ENCODE results near the gene YPEL2. TPM values are rescaled to one million over a fixed set of nuclear protein-coding genes. Genes with fewer than 3 reads are reported as not detected.

Gene YPEL2
- total RNA-seq, 4 donors from 2014 or later: 35.5 to 47.1 (median 40.6) TPM

GRCh38 chr17:59439262-59439661 lies 107.8 kb downstream of the YPEL2 start:
- Histone ChIP-seq H3K4me1 (peaks cover 10 to 51% (median 12%) of the 10 kb centered on the region in 3 donors), H3K9me3 (no peaks in the 10 kb centered on the region), H3K36me3 (no peaks in the 10 kb centered on the region), H3K4me3 (no peak overlapping the region), H3K27me3 (no peaks in the 10 kb centered on the region), H3K27ac (peak overlapping the region; percentile 55 to 83 (median 80))
- WGBS, 2 donors (ENCODE audit: low coverage in 1 of 2): 68 to 86% methylated on average over 1 to 3 of the region's 4 CpGs
- TF ChIP-seq POLR2AphosphoS5 (IDR thresholded peaks at IDR 0.05) (no peak), CTCF (IDR thresholded peaks at IDR 0.05) (no peak), EP300 (IDR thresholded peaks at IDR 0.05) (no peak), POLR2A (IDR thresholded peaks at IDR 0.05) (no peak)
- ATAC-seq: no peak

DNA sequence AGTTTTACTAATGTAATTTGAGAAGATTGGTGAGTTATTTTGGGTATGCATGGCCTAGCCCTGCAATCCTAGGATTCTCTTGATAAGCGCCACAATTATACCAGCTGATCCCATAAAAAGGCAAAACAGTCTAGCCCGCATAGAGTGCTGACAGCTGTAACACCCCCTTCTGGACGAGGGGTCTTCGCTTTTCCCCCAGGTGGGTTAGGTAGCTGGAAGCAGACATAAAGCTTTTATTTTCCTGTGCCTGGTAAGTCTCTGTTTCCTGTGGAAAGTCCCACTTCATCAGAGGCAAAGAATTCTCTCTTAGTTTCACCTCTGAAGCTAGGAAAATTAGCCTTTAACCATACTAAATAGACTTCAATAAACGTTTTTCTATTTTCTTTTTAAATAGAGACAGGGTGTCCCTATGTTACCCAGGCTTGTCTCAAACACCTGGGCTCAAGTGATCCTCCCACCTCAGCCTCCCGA lies 108.3 kb downstream of the YPEL2 start:
- ATAC-seq: no peak

DNA sequence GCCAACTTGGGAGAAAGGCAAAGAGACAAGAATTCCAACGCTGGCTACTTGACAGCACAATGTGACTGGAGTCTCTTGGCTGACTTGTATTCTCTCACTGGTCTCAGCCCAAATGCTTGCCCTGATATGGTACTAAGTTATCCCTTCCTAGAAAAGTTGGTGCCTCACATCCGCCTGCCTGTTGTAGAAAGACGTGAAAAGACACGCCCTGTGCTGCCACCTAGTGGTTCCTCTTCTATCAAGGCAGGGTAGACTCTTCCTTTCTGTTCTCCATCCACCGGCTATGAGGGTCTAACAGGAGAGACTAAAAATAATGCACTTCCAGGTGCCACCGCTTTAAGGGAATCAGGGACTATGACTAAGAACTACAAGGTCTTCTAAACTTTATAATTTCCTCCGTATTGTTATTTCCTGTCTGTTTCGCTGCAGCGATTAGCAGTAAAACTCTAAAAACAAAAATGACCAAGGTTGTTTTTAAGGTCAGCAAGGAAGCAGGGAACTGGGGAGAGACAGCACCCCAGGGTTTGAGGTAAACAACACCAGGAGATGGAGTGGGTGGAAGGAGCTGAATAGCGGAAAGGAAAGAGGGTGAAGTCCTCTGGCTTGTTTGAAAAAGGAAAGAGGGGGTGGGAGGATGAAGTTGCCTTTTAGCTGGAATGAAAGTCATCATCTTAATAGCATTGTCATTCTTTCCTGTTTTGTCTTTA lies 109.5 kb downstream of the YPEL2 start:
- no peaks in the 10 kb centered on the region for H3K9me3 ChIP-seq
- H3K4me1 ChIP-seq: peaks cover 10 to 37% (median 12%) of the 10 kb centered on the region in 3 donors
- WGBS, 2 donors (ENCODE audit: low coverage in 1 of 2): 0 to 9% methylated on average over 5 to 10 of the region's 10 CpGs
- peak; percentile 80 to 96 (median 89) for TF ChIP-seq CTCF (IDR thresholded peaks at IDR 0.05)
- no peak for TF ChIP-seq EP300 (IDR thresholded peaks at IDR 0.05)
- TF ChIP-seq POLR2A (IDR thresholded peaks at IDR 0.05): no peak
- TF ChIP-seq POLR2AphosphoS5 (IDR thresholded peaks at IDR 0.05): peak; percentile 64
- H3K4me3 ChIP-seq: no peak overlapping the region
- H3K27me3 ChIP-seq: no peaks in the 10 kb centered on the region
- peak overlapping the region; percentile 78 to 83 (median 82) for H3K27ac ChIP-seq
- peak; percentile 95 for ATAC-seq
- no peaks in the 10 kb centered on the region for H3K36me3 ChIP-seq

More for the DNA sequence above, 108.3 kb downstream of the YPEL2 start:
- no peak for TF ChIP-seq EP300 (IDR thresholded peaks at IDR 0.05)
- TF ChIP-seq CTCF (IDR thresholded peaks at IDR 0.05): no peak
- TF ChIP-seq POLR2A (IDR thresholded peaks at IDR 0.05): no peak
- no peak for TF ChIP-seq POLR2AphosphoS5 (IDR thresholded peaks at IDR 0.05)
- Histone ChIP-seq H3K4me1 (peaks cover 10 to 47% (median 12%) of the 10 kb centered on the region in 3 donors), H3K4me3 (no peak overlapping the region), H3K36me3 (no peaks in the 10 kb centered on the region), H3K27ac (peak overlapping the region; percentile 55 to 83 (median 80)), H3K27me3 (no peaks in the 10 kb centered on the region), H3K9me3 (no peaks in the 10 kb centered on the region)
- WGBS, 2 donors (ENCODE audit: low coverage in 1 of 2): 40 to 63% methylated on average over 4 to 5 of the region's 6 CpGs

DNA sequence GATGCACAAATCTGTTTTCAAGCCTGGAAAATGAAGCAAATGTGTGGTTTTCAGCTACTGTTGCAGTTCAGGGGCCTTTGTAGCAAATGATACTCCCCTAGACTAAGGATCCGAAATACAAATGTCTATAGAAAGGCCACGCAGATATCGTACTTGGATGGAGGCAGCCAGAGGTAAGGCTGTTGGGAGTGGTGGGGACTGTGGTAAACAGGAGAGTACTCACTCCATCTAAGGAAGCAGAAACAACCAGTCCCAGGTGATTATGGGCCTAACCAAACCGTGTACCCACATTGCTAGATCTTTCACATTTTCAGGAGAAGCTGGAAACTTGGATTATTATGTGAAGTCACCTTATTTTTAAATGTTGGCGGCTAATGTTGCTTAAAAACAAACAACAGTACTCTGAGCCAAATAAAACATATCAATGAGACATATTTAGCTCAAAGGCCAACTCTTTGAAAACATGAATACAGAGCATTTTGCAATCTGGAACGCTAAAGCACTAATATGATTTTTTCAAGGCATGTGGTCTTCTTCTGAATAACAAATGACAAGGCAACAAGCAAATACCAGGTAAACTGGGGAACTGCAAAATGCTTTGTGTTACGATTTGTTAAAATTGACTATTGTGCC lies 110.1 kb downstream of the YPEL2 start:
- no peak overlapping the region for H3K4me3 ChIP-seq
- H3K27me3 ChIP-seq: no peaks in the 10 kb centered on the region
- no peaks in the 10 kb centered on the region for H3K9me3 ChIP-seq
- peak overlapping the region; percentile 78 to 83 (median 82) for H3K27ac ChIP-seq
- H3K36me3 ChIP-seq: no peaks in the 10 kb centered on the region
- no peak for ATAC-seq
- peaks cover 10 to 37% (median 12%) of the 10 kb centered on the region in 3 donors for H3K4me1 ChIP-seq
- TF ChIP-seq POLR2AphosphoS5 (IDR thresholded peaks at IDR 0.05) (no peak), CTCF (IDR thresholded peaks at IDR 0.05) (no peak), EP300 (IDR thresholded peaks at IDR 0.05) (no peak), POLR2A (IDR thresholded peaks at IDR 0.05) (no peak)
- 75 to 89% methylated on average over 5 to 7 of the region's 7 CpGs for WGBS, 2 donors (ENCODE audit: low coverage in 1 of 2)
